Kidney (tissue), 14 donors: ENCODE results near the gene PPIG. TPM values are rescaled to one million over a fixed set of nuclear protein-coding genes. Genes with fewer than 3 reads are reported as not detected.

Source experiments
- DNase-seq, 5 donors: peaks; one replicate each; pipeline ENCODE4 v3.0.0-alpha.2; 2013 to 2020
- FAIRE-seq: peaks from 2 replicates; lab custom pipeline; 2012; peaks lifted over from hg19 to GRCh38; lab: Jason Lieb, UNC
- H3K27ac ChIP-seq, 2 donors: one replicate each; pipeline ENCODE4 v1.7.0; 2013; ENCODE audit warnings: low read depth in 2 of 2, low read length in 2 of 2, inconsistent platforms in 1 of 2
- H3K27me3 ChIP-seq: one replicate; pipeline ENCODE4 v1.7.1; 2013; ENCODE audit warnings: low read length, inconsistent platforms; ENCODE audit not compliant: control insufficient read depth, insufficient read depth
- H3K36me3 ChIP-seq, 3 donors: one replicate each; pipeline versions ENCODE4 v1.7.0 to v1.7.1; 2013; ENCODE audit warnings: low read length in 3 of 3, control low read depth in 1 of 3, inconsistent platforms in 1 of 3; ENCODE audit not compliant: insufficient read depth in 3 of 3, control insufficient read depth in 2 of 3
- H3K4me1 ChIP-seq, 3 donors: one replicate each; pipeline versions ENCODE4 v1.7.0 to v1.7.1; 2013; ENCODE audit warnings: low read length in 3 of 3, inconsistent platforms in 1 of 3, low read depth in 1 of 3; ENCODE audit not compliant: control insufficient read depth in 2 of 3, insufficient read depth in 2 of 3
- H3K4me3 ChIP-seq, 3 donors: one replicate each; pipeline versions ENCODE4 v1.7.0 to v1.8.1; 2013; ENCODE audit warnings: low read length in 3 of 3, control low read depth in 1 of 3, inconsistent platforms in 1 of 3
- H3K9ac ChIP-seq, 3 donors: one replicate each; pipeline versions ENCODE4 v1.7.0 to v1.7.1; 2013; ENCODE audit warnings: low read length in 3 of 3, control low read depth in 1 of 3, inconsistent platforms in 1 of 3
- H3K9me3 ChIP-seq, 3 donors: one replicate each; pipeline versions ENCODE4 v1.7.0 to v1.7.1; 2013; ENCODE audit warnings: low read length in 3 of 3, control low read depth in 1 of 3, inconsistent platforms in 1 of 3; ENCODE audit not compliant: control insufficient read depth in 2 of 3, insufficient read depth in 1 of 3
- CTCF ChIP-seq: IDR thresholded peaks from 3 replicates; pipeline ENCODE4 v1.5.1; 2012; ENCODE audit warnings: mild to moderate bottlenecking, moderate library complexity, borderline replicate concordance; ENCODE audit not compliant: insufficient read depth; ENCODE audit errors: extremely low read depth
- intact Hi-C: fragments of 100-400 bp; cut with DNase I; formaldehyde crosslinking; loops from one replicate; pipeline ENCODE4 v1.11.1; 2022
- polyA plus RNA-seq: library from polyadenylated mRNA; stranded (reverse); fragments of 350-450 nt; fragmentation: Illumina TruSeq; extraction: RNeasy Lipid Tissue Mini Kit (QIAGEN cat#74804); gene quantifications from one replicate; pipeline ENCODE4 v1.2.3, GENCODE V29; 2014; ENCODE audit warnings: low read depth, low replicate concordance; ENCODE audit not compliant: insufficient read depth
- total RNA-seq: library from RNA; stranded (reverse); fragmentation: NEBNext Ultra II Directional; extraction: Animal tissue kit (Norgen Biotek cat#: 25700); gene quantifications from one replicate; pipeline ENCODE4 v1.2.1, GENCODE V29; 2021
- donor health status: control.
- donor health status: control.
- donor health status: control.
- donor health status: control.
- donor health status: control.
- donor health status: DM: yes; HTN: yes; CAD: no.
- donor health status: Normal renal cell carcinoma (clear cell type).

The PPIG gene
- total and polyA plus RNA-seq, 2 donors from 2014 or later = 22.8 to 52.7 TPM

GRCh38 chr2:169571571-169571970 lies 12.6 kb upstream of the PPIG start:
- FAIRE-seq (no peak), DNase-seq (no peak)
- H3K36me3 ChIP-seq = no peaks in the 10 kb centered on the region
- H3K27ac ChIP-seq = no peak overlapping the region
- intact Hi-C loops = no loop called here
- no peaks in the 10 kb centered on the region for H3K9me3 ChIP-seq
- peaks cover 0 to 4% (median 0%) of the 10 kb centered on the region in 3 donors for H3K4me1 ChIP-seq
- TF ChIP-seq CTCF = no peak
- no peak overlapping the region for H3K4me3 ChIP-seq
- H3K9ac ChIP-seq = no peak overlapping the region
- H3K27me3 ChIP-seq = no peaks in the 10 kb centered on the region

- no peak overlapping the region for H3K4me3 ChIP-seq
- FAIRE-seq = no peak
- no peak overlapping the region for H3K27ac ChIP-seq
- no peaks in the 10 kb centered on the region for H3K36me3 ChIP-seq
- H3K27me3 ChIP-seq = no peaks in the 10 kb centered on the region
- no peak for TF ChIP-seq CTCF
- H3K9ac ChIP-seq = no peak overlapping the region
- intact Hi-C loops = no loop called here
- no peaks in the 10 kb centered on the region for H3K9me3 ChIP-seq
- H3K4me1 ChIP-seq = peaks cover 0 to 4% (median 0%) of the 10 kb centered on the region in 3 donors
- DNase-seq = no peak
These were observed 12.0 kb upstream of the PPIG start for GRCh38 chr2:169572189-169572588.

- intact Hi-C loops = no loop called here
- FAIRE-seq = no peak
- H3K9ac ChIP-seq = peak overlapping the region; percentile 37 to 90 (median 44)
- H3K27ac ChIP-seq = peak overlapping the region in 1 of 2 donors; percentile 59
- peak overlapping the region; percentile 74 to 90 (median 81) for H3K4me3 ChIP-seq
- H3K4me1 ChIP-seq = peaks cover 0 to 4% (median 0%) of the 10 kb centered on the region in 3 donors
- no peaks in the 10 kb centered on the region for H3K36me3 ChIP-seq
- no peak for DNase-seq
- no peaks in the 10 kb centered on the region for H3K9me3 ChIP-seq
- TF ChIP-seq CTCF = no peak
- no peaks in the 10 kb centered on the region for H3K27me3 ChIP-seq
These were observed 11.4 kb upstream of the PPIG start for GRCh38 chr2:169572821-169573159.
